Esophagus squamous epithelium (tissue), 4 donors: ENCODE results near the gene KAZN.

Source experiments
- POLR2A ChIP-seq, 4 donors: fragments of 450-650 bp; IDR thresholded peaks; one replicate each; pipeline ENCODE4 v1.6.1; 2017; ENCODE audit warnings: antibody characterized with exemption in 4 of 4, mild to moderate bottlenecking in 4 of 4, moderate library complexity in 3 of 4
- TF ChIP-seq, protein P1 (sequence below), 6 experiments: fragments of 450-650 bp in 4 of 6; fragments of 200-600 bp in 2 of 6; sonication (generic) in 2 of 6; IDR thresholded peaks; one replicate each; pipeline ENCODE4 v1.5.1; 2016 to 2019; ENCODE audit warnings: antibody characterized with exemption in 6 of 6, mild to moderate bottlenecking in 4 of 6, moderate library complexity in 4 of 6

- TF ChIP-seq, protein P1, sequence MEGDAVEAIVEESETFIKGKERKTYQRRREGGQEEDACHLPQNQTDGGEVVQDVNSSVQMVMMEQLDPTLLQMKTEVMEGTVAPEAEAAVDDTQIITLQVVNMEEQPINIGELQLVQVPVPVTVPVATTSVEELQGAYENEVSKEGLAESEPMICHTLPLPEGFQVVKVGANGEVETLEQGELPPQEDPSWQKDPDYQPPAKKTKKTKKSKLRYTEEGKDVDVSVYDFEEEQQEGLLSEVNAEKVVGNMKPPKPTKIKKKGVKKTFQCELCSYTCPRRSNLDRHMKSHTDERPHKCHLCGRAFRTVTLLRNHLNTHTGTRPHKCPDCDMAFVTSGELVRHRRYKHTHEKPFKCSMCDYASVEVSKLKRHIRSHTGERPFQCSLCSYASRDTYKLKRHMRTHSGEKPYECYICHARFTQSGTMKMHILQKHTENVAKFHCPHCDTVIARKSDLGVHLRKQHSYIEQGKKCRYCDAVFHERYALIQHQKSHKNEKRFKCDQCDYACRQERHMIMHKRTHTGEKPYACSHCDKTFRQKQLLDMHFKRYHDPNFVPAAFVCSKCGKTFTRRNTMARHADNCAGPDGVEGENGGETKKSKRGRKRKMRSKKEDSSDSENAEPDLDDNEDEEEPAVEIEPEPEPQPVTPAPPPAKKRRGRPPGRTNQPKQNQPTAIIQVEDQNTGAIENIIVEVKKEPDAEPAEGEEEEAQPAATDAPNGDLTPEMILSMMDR (IDR thresholded peaks at IDR 0.05), result no peak
- no peak for TF ChIP-seq POLR2A (IDR thresholded peaks at IDR 0.05)
These were observed 341.2 kb downstream of the KAZN start for GRCh38 chr1:14939527-14940284.
